GM10847 (cell line): ENCODE measurements around the gene LAMTOR5.

ENCODE experiments used
- POLR2A ChIP-seq: IDR thresholded peaks from 2 replicates; pipeline ENCODE4 v1.6.1; 2011; ENCODE audit not compliant: insufficient read length; ENCODE audit errors: extremely low read depth

LAMTOR5 gene

GRCh38 chr1:110394493-110394820, 13.0 kb downstream of the LAMTOR5 start:
- no peak for TF ChIP-seq POLR2A

GRCh38 chr1:110393691-110394492, 13.6 kb downstream of the LAMTOR5 start:
- TF ChIP-seq POLR2A: no peak

DNA sequence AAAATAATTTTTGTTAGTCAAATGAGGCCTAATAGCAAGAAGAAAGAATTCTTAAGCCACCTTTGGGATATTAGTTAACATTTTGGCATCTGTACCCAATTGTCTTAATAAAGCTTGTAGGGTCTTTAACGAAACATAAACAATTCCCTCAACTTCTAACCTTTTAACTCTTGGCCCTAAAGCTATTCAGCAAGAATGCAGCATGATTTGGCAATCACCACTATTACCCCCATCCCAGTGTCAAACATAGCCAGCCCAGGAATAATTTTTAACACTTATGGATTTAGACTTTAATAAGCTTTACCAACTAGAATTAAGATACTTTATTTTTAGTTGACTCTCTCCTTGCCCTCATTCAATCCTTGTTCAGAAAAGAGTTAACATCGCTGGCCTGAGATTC, 14.2 kb downstream of the LAMTOR5 start:
- no peak for TF ChIP-seq POLR2A

DNA sequence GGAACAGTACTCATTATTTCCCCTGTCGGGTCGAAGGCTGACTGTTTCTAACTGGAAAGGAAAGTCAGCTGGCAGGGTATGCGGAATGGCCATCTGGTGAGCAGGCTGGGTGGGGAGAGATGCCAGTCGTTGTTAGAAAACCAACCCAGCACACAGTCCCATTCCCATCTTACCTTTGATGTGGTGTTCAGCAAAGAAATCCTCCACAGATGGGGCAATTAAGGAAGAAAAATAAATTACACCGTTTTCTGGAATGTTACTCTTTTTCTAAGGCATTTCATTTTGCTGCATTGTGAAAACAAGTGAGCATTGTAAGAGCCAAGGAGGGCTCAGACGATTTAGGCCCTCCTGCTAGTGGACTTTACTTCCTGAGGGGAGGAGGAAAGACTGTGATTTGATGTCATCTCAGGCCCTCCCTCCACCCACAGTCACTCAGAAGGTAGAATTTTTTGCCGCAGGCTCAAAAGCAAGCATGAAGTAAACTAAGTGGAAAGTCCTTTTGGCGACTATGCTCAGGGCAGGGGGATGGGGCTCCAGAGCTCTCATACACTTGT, 16.7 kb downstream of the LAMTOR5 start, which contains the start of gene SLC16A4:
Gene SLC16A4, minus strand, starts transcription at position 335 of the 554 bp plus-strand sequence. CDS start 1,703 bp downstream, outside the sequence.
- TF ChIP-seq POLR2A: no peak

DNA sequence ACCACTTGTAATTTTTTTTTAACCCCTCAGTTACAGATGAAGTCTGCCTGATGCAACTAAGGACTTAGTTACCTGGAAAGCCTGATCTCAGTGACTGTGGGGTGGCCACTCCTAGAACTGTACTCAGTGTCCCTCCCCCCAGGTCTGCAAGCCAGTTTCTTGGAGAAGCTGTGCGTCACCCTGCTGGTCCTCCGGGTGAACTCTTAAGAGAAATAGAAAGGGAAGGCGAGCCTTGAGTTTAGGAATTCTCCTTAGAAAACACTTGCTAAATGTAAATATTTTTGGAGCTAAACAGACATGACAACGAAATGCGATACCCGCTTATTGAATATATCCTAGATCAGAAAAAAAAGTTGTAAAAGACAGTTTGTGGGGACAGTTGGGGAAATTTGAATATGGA, 17.4 kb downstream of the LAMTOR5 start:
- TF ChIP-seq POLR2A: no peak

DNA sequence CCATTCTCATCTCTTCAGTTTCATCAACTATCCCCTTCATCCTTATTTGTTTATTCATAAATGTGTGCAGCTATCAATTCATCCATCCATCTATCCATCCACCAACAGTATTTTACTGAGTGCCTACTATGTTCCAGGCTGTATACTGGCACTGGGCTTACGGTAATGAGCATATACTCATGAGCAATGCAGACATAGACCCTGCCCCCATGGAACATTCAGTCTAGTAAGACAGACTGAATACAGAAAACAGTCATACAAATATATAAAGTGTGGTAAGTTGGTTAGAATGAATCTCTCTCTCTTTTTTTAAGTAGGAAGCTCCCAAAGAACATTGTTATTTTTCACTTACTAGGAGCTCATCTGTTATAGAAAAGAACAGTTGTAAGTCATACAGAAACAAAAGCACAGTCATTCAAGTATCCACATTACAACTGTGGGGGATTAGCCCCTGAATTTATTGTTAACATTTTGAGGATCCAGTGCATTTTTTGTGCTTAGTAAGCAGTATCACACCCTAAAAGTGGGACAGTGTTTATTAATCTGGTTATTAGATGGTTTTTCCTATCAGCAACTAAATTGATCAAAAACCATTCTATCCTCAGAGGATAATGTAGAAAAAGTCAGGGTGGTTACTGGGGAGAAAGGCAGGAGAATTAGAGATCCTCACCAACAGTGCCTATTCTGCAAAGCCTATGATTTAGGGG, 20.3 kb downstream of the LAMTOR5 start:
- no peak for TF ChIP-seq POLR2A

GRCh38 chr1:110385369-110385768, 22.1 kb downstream of the LAMTOR5 start:
- TF ChIP-seq POLR2A: no peak

- TF ChIP-seq POLR2A: no peak
Observed at GRCh38 chr1:110384581-110385321, 22.7 kb downstream of the LAMTOR5 start.

GRCh38 chr1:110383251-110383990, 24.1 kb downstream of the LAMTOR5 start:
- no peak for TF ChIP-seq POLR2A

DNA sequence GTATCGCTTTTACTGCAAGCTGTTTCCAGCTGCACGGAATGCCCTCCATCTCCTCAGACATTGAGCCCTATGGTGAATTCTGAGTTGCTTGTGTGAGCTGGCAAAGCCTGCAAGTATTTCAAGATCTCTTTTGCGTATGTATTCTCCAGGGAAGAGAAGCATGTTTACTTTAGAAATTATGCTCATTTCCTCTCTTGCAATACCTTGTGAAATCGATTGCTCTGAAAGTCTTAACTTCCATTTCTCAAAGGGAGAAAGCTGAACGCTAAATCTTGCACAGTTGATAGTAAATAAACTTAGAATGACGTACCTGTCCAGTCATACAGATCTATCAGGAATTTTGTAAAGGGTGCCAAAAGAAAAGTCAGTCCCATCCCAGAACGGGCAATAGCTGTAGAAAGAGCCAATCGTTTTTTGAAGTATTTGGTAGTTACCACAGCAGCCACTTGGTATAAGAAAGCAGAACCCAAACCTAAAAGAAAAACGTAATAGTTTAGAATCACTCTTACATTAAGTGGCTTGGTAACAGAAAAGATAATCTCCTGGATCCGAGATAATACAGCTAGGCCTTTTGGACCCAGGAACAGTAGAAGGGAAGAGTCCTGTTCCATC, 26.7 kb downstream of the LAMTOR5 start:
- no peak for TF ChIP-seq POLR2A

- TF ChIP-seq POLR2A: no peak
Observed at GRCh38 chr1:110375490-110375889, 32.0 kb downstream of the LAMTOR5 start.

DNA sequence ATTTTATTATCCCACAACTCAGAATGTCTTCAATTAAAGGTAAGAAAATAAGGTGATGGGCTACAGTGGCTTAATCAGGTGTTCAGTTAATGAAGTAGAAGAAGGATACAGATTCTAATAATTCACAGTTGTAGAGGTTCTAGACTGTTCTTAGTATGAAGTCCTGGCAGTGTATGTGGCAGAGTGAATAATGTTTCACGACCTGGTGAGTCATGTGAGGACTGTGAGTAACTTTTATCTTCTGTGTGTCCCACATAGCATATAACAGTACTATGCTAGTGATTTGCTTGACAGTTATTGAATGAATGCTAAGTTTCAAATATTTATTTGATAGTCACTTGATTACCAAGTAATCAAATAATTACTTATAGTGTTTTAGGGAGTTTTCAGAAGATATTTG, 36.7 kb downstream of the LAMTOR5 start:
- no peak for TF ChIP-seq POLR2A

DNA sequence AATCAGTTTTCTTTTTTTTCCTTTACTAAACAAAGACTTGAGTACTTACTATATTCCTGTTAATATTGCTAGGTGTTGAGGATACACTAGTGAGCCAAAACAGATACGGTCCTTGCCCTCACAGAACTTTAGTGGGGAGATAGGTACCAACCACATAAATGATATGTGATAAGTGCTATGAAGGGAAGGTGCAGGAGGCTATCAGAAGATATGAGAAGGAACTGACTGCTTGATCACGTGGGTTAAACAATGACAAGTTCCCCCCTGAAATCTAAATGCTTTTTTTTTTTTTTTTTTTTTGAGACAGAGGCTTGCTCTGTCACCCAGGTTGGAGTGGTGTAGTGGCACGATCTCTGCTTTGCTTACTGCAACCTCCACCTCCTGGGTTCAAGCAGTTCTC, 43.3 kb downstream of the LAMTOR5 start:
- no peak for TF ChIP-seq POLR2A

- no peak for TF ChIP-seq POLR2A
Observed at GRCh38 chr1:110361856-110362255, 45.6 kb downstream of the LAMTOR5 start.
